ENCODE results near the gene LRFN3. TPM values are rescaled to one million over a fixed set of nuclear protein-coding genes. Genes with fewer than 3 reads are reported as not detected.

Gene LRFN3
- total RNA-seq, 4 donors from 2014 or later = 12.1 to 48.6 (median 16.6) TPM

GRCh38 chr19:35899547-35900214, 36.5 kb upstream of the LRFN3 start:
- intact Hi-C loops (cut with DNase I; ENCODE audit: low total_unique reads) = no loop called here
- H3K36me3 ChIP-seq = peaks cover 0 to 14% (median 5%) of the 10 kb centered on the region in 4 donors
- H3K4me1 ChIP-seq = peaks cover 9 to 32% (median 17%) of the 10 kb centered on the region in 4 donors
- 0% methylated on average over 19 of the region's 43 CpGs; no CpG with 5 or more reads in 1 of the 2 donors for WGBS, 2 donors (ENCODE audit: low coverage in 1 of 2)
- peak overlapping the region; percentile 88 to 97 (median 92) for H3K27ac ChIP-seq
- no peaks in the 10 kb centered on the region for H3K9me3 ChIP-seq
- in situ Hi-C loops (cut with MboI; ENCODE audit: low pct_ligation_motif_present in 1 of 4, low pct_unique_long_range_greater_than_20kb in 1 of 4, low sequenced_read_pairs in 3 of 4) = no loop called here
- TF ChIP-seq POLR2A (IDR thresholded peaks at IDR 0.05) = peak; percentile 15
- TF ChIP-seq POLR2AphosphoS5 (IDR thresholded peaks at IDR 0.05) = peak; percentile 76 to 85 (median 83)
- TF ChIP-seq EP300 (IDR thresholded peaks at IDR 0.05; ENCODE audit: low read depth) = no peak
- DNase-seq = peak; percentile 89
- H3K4me3 ChIP-seq = peak overlapping the region; percentile 58 to 87 (median 70)
- H3K27me3 ChIP-seq = no peaks in the 10 kb centered on the region

GRCh38 chr19:35901055-35901644, 35.0 kb upstream of the LRFN3 start:
- no peak for TF ChIP-seq POLR2A (IDR thresholded peaks at IDR 0.05)
- Histone ChIP-seq H3K4me3 (peak overlapping the region in 2 of 4 donors; percentile 58 to 73), H3K4me1 (peaks cover 9 to 33% (median 17%) of the 10 kb centered on the region in 4 donors), H3K36me3 (peaks cover 0 to 6% (median 1%) of the 10 kb centered on the region in 4 donors), H3K27ac (peak overlapping the region; percentile 88 to 97 (median 92)), H3K27me3 (no peaks in the 10 kb centered on the region), H3K9me3 (no peaks in the 10 kb centered on the region)
- intact Hi-C loops (cut with DNase I; ENCODE audit: low total_unique reads) (no loop called here), in situ Hi-C loops (cut with MboI; ENCODE audit: low pct_ligation_motif_present in 1 of 4, low pct_unique_long_range_greater_than_20kb in 1 of 4, low sequenced_read_pairs in 3 of 4) (no loop called here)
- no peak for DNase-seq
- 33 to 51% methylated on average over 1 to 2 of the region's 2 CpGs for whole genome bisulfite sequencing, 2 donors (ENCODE audit: low coverage in 1 of 2)

GRCh38 chr19:35901854-35902661, 34.1 kb upstream of the LRFN3 start, which contains the start of gene HCST:
HCST (plus strand) TSS chr19:35902529; CDS start chr19:35902594, 65 bp downstream.
- H3K36me3 ChIP-seq = peaks cover 0 to under 1% (median 0%) of the 10 kb centered on the region in 4 donors
- no peaks in the 10 kb centered on the region for H3K9me3 ChIP-seq
- H3K27me3 ChIP-seq = no peaks in the 10 kb centered on the region
- peak; percentile 14 for TF ChIP-seq POLR2A (IDR thresholded peaks at IDR 0.05)
- TF ChIP-seq POLR2AphosphoS5 (IDR thresholded peaks at IDR 0.05) = no peak
- peaks cover 9 to 39% (median 17%) of the 10 kb centered on the region in 4 donors for H3K4me1 ChIP-seq
- peak within 1 kb of the TSS in 2 of 4 donors; percentile 11 to 31 for H3K4me3 ChIP-seq
- peak; percentile 30 for DNase-seq
- WGBS, 2 donors (ENCODE audit: low coverage in 1 of 2) = 30 to 33% methylated on average over 5 to 6 of the region's 6 CpGs
- intact Hi-C loops (cut with DNase I; ENCODE audit: low total_unique reads) = no loop called here
- in situ Hi-C loops (cut with MboI; ENCODE audit: low pct_ligation_motif_present in 1 of 4, low pct_unique_long_range_greater_than_20kb in 1 of 4, low sequenced_read_pairs in 3 of 4) = no loop called here
- H3K27ac ChIP-seq = peak within 1 kb of the TSS; percentile 88 to 97 (median 92)

GRCh38 chr19:35902870-35903475, 33.2 kb upstream of the LRFN3 start:
- intact Hi-C loops (cut with DNase I; ENCODE audit: low total_unique reads) = no loop called here
- peaks cover 4 to 34% (median 13%) of the 10 kb centered on the region in 4 donors for H3K4me1 ChIP-seq
- H3K9me3 ChIP-seq = no peaks in the 10 kb centered on the region
- in situ Hi-C loops (cut with MboI; ENCODE audit: low pct_ligation_motif_present in 1 of 4, low pct_unique_long_range_greater_than_20kb in 1 of 4, low sequenced_read_pairs in 3 of 4) = no loop called here
- H3K4me3 ChIP-seq = peak overlapping the region in 2 of 4 donors; percentile 11 to 31
- H3K27ac ChIP-seq = peak overlapping the region; percentile 88 to 97 (median 92)
- H3K36me3 ChIP-seq = no peaks in the 10 kb centered on the region
- no peaks in the 10 kb centered on the region for H3K27me3 ChIP-seq
- DNase-seq = no peak
- WGBS, 2 donors (ENCODE audit: low coverage in 1 of 2) = 56 to 65% methylated on average over 4 to 10 of the region's 10 CpGs
- no peak for TF ChIP-seq POLR2A (IDR thresholded peaks at IDR 0.05)
- TF ChIP-seq POLR2AphosphoS5 (IDR thresholded peaks at IDR 0.05) = no peak
- no peak for TF ChIP-seq EP300 (IDR thresholded peaks at IDR 0.05; ENCODE audit: low read depth)
- TF ChIP-seq CTCF (IDR thresholded peaks at IDR 0.05) = no peak

GRCh38 chr19:35903550-35904179, 32.5 kb upstream of the LRFN3 start:
- peak; percentile 57 for TF ChIP-seq POLR2A (IDR thresholded peaks at IDR 0.05)
- peak in 2 of 3 donors; percentile 54 to 57 for TF ChIP-seq POLR2AphosphoS5 (IDR thresholded peaks at IDR 0.05)
- no peak for TF ChIP-seq EP300 (IDR thresholded peaks at IDR 0.05; ENCODE audit: low read depth)
- Histone ChIP-seq H3K27ac (peak overlapping the region; percentile 88 to 97 (median 92)), H3K9me3 (no peaks in the 10 kb centered on the region), H3K36me3 (no peaks in the 10 kb centered on the region), H3K27me3 (no peaks in the 10 kb centered on the region), H3K4me1 (peaks cover 0 to 27% (median 8%) of the 10 kb centered on the region in 4 donors), H3K4me3 (peak overlapping the region in 2 of 4 donors; percentile 11 to 31)
- in situ Hi-C loops (cut with MboI; ENCODE audit: low pct_ligation_motif_present in 1 of 4, low pct_unique_long_range_greater_than_20kb in 1 of 4, low sequenced_read_pairs in 3 of 4) = no loop called here
- peak; percentile 86 for DNase-seq
- WGBS, 2 donors (ENCODE audit: low coverage in 1 of 2) = 4% methylated on average over 24 of the region's 24 CpGs; no CpG with 5 or more reads in 1 of the 2 donors
- intact Hi-C loops (cut with DNase I; ENCODE audit: low total_unique reads) = no loop called here

Data from transverse colon (tissue), 4 donors.